HEK293T (cell line): ENCODE data around the gene VPS13A.

Source experiments
- CTCF ChIA-PET: fragments of 350-600 bp; formaldehyde crosslinking; extraction: SDS; loops from one replicate; lab custom pipeline; 2021; ENCODE audit warnings: antibody characterized with exemption, inconsistent platforms; lab: Yijun Ruan, JAX
- POLR2A ChIA-PET: fragments of 350-600 bp; formaldehyde crosslinking; extraction: SDS; loops from one replicate; lab custom pipeline; 2020; ENCODE audit warnings: antibody characterized with exemption, inconsistent platforms; lab: Yijun Ruan, JAX
- DNase-seq: peaks from one replicate; pipeline ENCODE4 v3.0.0; 2012; ENCODE audit warnings: mixed read lengths; ENCODE audit errors: extremely low spot score
- ARNT ChIP-seq: fragments of 450-650 bp; IDR thresholded peaks from 2 replicates; pipeline ENCODE4 v1.6.1; 2017; ENCODE audit warnings: mild to moderate bottlenecking
- BHLHE40 ChIP-seq: fragments of 450-650 bp; IDR thresholded peaks from 2 replicates; pipeline ENCODE4 v1.6.1; 2016; ENCODE audit warnings: mild to moderate bottlenecking, moderate library complexity, borderline replicate concordance
- CTBP1 ChIP-seq: fragments of 450-650 bp; IDR thresholded peaks from 2 replicates; pipeline ENCODE4 v1.6.1; 2016; ENCODE audit warnings: borderline replicate concordance
- ELF4 ChIP-seq: fragments of 450-650 bp; IDR thresholded peaks from 2 replicates; pipeline ENCODE4 v1.6.1; 2017; ENCODE audit warnings: antibody characterized with exemption
- FOXA1 ChIP-seq: fragments of 450-650 bp; IDR thresholded peaks from 2 replicates; pipeline ENCODE4 v1.6.1; 2016; ENCODE audit warnings: mild to moderate bottlenecking
- FOXK2 ChIP-seq: fragments of 450-650 bp; IDR thresholded peaks from 2 replicates; pipeline ENCODE4 v1.6.1; 2016; ENCODE audit warnings: mild to moderate bottlenecking
- FOXM1 ChIP-seq: fragments of 450-650 bp; IDR thresholded peaks from 2 replicates; pipeline ENCODE4 v1.6.1; 2017; ENCODE audit warnings: mild to moderate bottlenecking, borderline replicate concordance
- HDGF ChIP-seq: fragments of 450-650 bp; IDR thresholded peaks from 2 replicates; pipeline ENCODE4 v1.6.1; 2017; ENCODE audit warnings: antibody characterized with exemption, borderline replicate concordance
- L3MBTL2 ChIP-seq: fragments of 450-650 bp; conservative IDR thresholded peaks from 2 replicates; pipeline ENCODE4 v1.6.1; 2016; ENCODE audit warnings: mild to moderate bottlenecking
- LEF1 ChIP-seq: fragments of 450-650 bp; IDR thresholded peaks from 2 replicates; pipeline ENCODE4 v1.6.1; 2017; ENCODE audit warnings: mild to moderate bottlenecking, borderline replicate concordance
- NFRKB ChIP-seq: fragments of 450-650 bp; IDR thresholded peaks from 2 replicates; pipeline ENCODE4 v1.6.1; 2016; ENCODE audit warnings: mild to moderate bottlenecking, moderate library complexity
- PKNOX1 ChIP-seq: fragments of 450-650 bp; IDR thresholded peaks from 2 replicates; pipeline ENCODE4 v1.6.1; 2016
- SP1 ChIP-seq: fragments of 450-650 bp; IDR thresholded peaks from 2 replicates; pipeline ENCODE4 v1.6.1; 2017
- SUZ12 ChIP-seq: fragments of 450-650 bp; IDR thresholded peaks from 2 replicates; pipeline ENCODE4 v1.6.1; 2016; ENCODE audit warnings: mild to moderate bottlenecking
- TARDBP ChIP-seq: fragments of 450-650 bp; IDR thresholded peaks from 2 replicates; pipeline ENCODE4 v1.6.1; 2016
- ZNF384 ChIP-seq: fragments of 450-650 bp; IDR thresholded peaks from 2 replicates; pipeline ENCODE4 v1.6.1; 2016

Gene VPS13A

GRCh38 chr9:77460938-77461337, 283.6 kb downstream of the VPS13A start:
- ChIA-PET CTCF (no interaction called here), POLR2A (no interaction called here)
- DNase-seq = no peak
- TF ChIP-seq SUZ12 (no peak), FOXA1 (no peak), L3MBTL2 (no peak), HDGF (no peak), ARNT (no peak), NFRKB (no peak), CTBP1 (no peak), LEF1 (no peak), FOXK2 (no peak), TARDBP (no peak), BHLHE40 (no peak), FOXM1 (no peak), PKNOX1 (no peak), SP1 (no peak), ELF4 (no peak)

DNA sequence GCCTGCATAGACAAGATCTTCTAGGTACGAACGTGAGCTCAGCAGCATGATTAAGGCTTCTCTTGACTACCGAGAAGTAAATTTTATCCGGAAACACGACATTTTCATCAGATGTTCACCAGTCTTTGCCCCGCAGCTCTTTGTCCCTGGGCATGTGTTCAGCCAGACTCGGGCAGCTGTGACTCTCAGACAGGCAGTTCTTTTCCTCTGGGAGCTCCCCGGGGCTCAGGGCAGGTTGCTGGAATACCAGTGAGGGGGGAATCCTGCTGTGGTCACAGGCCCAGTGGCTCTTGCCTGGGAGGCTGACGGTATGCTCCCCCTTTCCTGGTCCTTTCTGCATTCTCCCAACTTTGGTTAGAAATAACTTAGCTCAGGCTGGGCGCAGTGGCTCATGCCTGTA, 284.7 kb downstream of the VPS13A start:
- ChIA-PET CTCF (interaction anchor here (0.7 kb wide), 1 partner anchor 641 kb away, joined by 3 read pairs; no protein-coding TSS in a partner anchor), POLR2A (no interaction called here)
- no peak for TF ChIP-seq PKNOX1
- no peak for TF ChIP-seq FOXK2
- TF ChIP-seq NFRKB = no peak
- no peak for TF ChIP-seq FOXM1
- no peak for TF ChIP-seq SUZ12
- no peak for TF ChIP-seq ZNF384
- TF ChIP-seq LEF1 = no peak
- TF ChIP-seq SP1 = no peak
- TF ChIP-seq BHLHE40 = no peak
- TF ChIP-seq TARDBP = no peak
- no peak for TF ChIP-seq L3MBTL2
- TF ChIP-seq FOXA1 = no peak
- TF ChIP-seq ELF4 = no peak
- no peak for TF ChIP-seq ARNT
- TF ChIP-seq HDGF = no peak
- no peak for TF ChIP-seq CTBP1
- DNase-seq = no peak

GRCh38 chr9:77463151-77463550, 285.8 kb downstream of the VPS13A start:
- POLR2A ChIA-PET = no interaction called here
- TF ChIP-seq ELF4 = no peak
- no peak for TF ChIP-seq SP1
- no peak for TF ChIP-seq L3MBTL2
- TF ChIP-seq PKNOX1 = no peak
- TF ChIP-seq FOXA1 = no peak
- no peak for TF ChIP-seq HDGF
- TF ChIP-seq SUZ12 = no peak
- no peak for DNase-seq
- CTCF ChIA-PET = no interaction called here

- no peak for DNase-seq
- CTCF ChIA-PET = no interaction called here
- POLR2A ChIA-PET = no interaction called here
- TF ChIP-seq TARDBP (no peak), L3MBTL2 (no peak), NFRKB (no peak), BHLHE40 (no peak), LEF1 (no peak), CTBP1 (no peak), FOXA1 (no peak), ELF4 (no peak), SP1 (no peak), SUZ12 (no peak), ZNF384 (no peak), PKNOX1 (no peak), HDGF (no peak), FOXM1 (no peak), ARNT (no peak), FOXK2 (no peak)
Observed at GRCh38 chr9:77464661-77465060, 287.3 kb downstream of the VPS13A start.

GRCh38 chr9:77469515-77470231, 292.3 kb downstream of the VPS13A start:
- DNase-seq = no peak
- CTCF ChIA-PET = interaction anchor here (0.6 kb wide), 1 partner anchor 282 kb away, joined by 10 read pairs; no protein-coding TSS in a partner anchor
- POLR2A ChIA-PET = no interaction called here

More at GRCh38 chr9:77469515-77470231, 292.3 kb downstream of the VPS13A start:
- TF ChIP-seq L3MBTL2 = no peak
- TF ChIP-seq PKNOX1 = no peak
- TF ChIP-seq NFRKB = no peak
- TF ChIP-seq SP1 = no peak
- TF ChIP-seq FOXA1 = no peak
- no peak for TF ChIP-seq CTBP1
- no peak for TF ChIP-seq LEF1
- no peak for TF ChIP-seq FOXK2
- TF ChIP-seq FOXM1 = no peak
- TF ChIP-seq ZNF384 = no peak
- TF ChIP-seq HDGF = no peak
- TF ChIP-seq ELF4 = no peak
- no peak for TF ChIP-seq TARDBP
- TF ChIP-seq ARNT = no peak
